ENCODE results near the gene SMARCAL1.
"Not testable (repeated sequence)": the region's sequence is repeated elsewhere in the genome, so short reads cannot be mapped to it uniquely, and the experiment has no call there.

The SMARCAL1 gene

GRCh38 chr2:216412022-216412999 lies at the start of gene SMARCAL1:
TSS of gene SMARCAL1 (plus strand) at chr2:216412484. CDS start at chr2:216414705, 2,221 bp downstream.
- DNase-seq: peak; percentile 98

- DNase-seq: no peak
These were observed 49.6 kb upstream of the SMARCAL1 start for GRCh38 chr2:216362730-216363129.

GRCh38 chr2:216363221-216363620 lies 49.1 kb upstream of the SMARCAL1 start:
- DNase-seq: no peak

GRCh38 chr2:216365518-216365917 lies 46.8 kb upstream of the SMARCAL1 start:
- no peak for DNase-seq

GRCh38 chr2:216366777-216367471 lies 45.4 kb upstream of the SMARCAL1 start:
- no peak for DNase-seq

- no peak for DNase-seq
These were observed 42.5 kb upstream of the SMARCAL1 start for GRCh38 chr2:216369821-216370220.

- no peak for DNase-seq
These were observed 41.1 kb upstream of the SMARCAL1 start for GRCh38 chr2:216370961-216371712.

GRCh38 chr2:216371721-216372702 lies 40.3 kb upstream of the SMARCAL1 start, which contains the start of gene MARCHF4:
TSS of gene MARCHF4 (minus strand) at chr2:216372483. CDS start at chr2:216370260, 2,223 bp downstream.
- peak; percentile 63 for DNase-seq

GRCh38 chr2:216372761-216373291 lies 39.5 kb upstream of the SMARCAL1 start:
- no peak for DNase-seq

GRCh38 chr2:216373896-216374295 lies 38.4 kb upstream of the SMARCAL1 start:
- DNase-seq: no peak

- DNase-seq: no peak
These were observed 37.0 kb upstream of the SMARCAL1 start for GRCh38 chr2:216375286-216375685.

- no peak for DNase-seq
These were observed 32.3 kb upstream of the SMARCAL1 start for GRCh38 chr2:216379977-216380376.

- not testable (repeated sequence) for DNase-seq
These were observed 27.9 kb upstream of the SMARCAL1 start for GRCh38 chr2:216384409-216384808.

GRCh38 chr2:216385478-216385877 lies 26.8 kb upstream of the SMARCAL1 start:
- no peak for DNase-seq

GRCh38 chr2:216387262-216387661 lies 25.0 kb upstream of the SMARCAL1 start:
- no peak for DNase-seq

- peak; percentile 51 for DNase-seq
These were observed 24.0 kb upstream of the SMARCAL1 start for GRCh38 chr2:216388046-216388884.

- DNase-seq: no peak
These were observed 22.7 kb upstream of the SMARCAL1 start for GRCh38 chr2:216389570-216389969.

GRCh38 chr2:216391401-216391800 lies 20.9 kb upstream of the SMARCAL1 start:
- DNase-seq: no peak

GRCh38 chr2:216392018-216392562 lies 20.2 kb upstream of the SMARCAL1 start:
- DNase-seq: no peak

Data from CD4-positive, alpha-beta T cell treated with Interleukin-17A for 1 hour (primary cell).